Retinal pigment epithelial cell (primary cell): ENCODE measurements around the gene STON2.

Source experiments
- DNase-seq: peaks from one replicate; pipeline ENCODE4 v3.0.0-alpha.2; 2010; ENCODE audit warnings: low read depth
- H3K4me3 ChIP-seq: 2 replicates; pipeline ENCODE4 v1.5.1; 2011; ENCODE audit warnings: mild to moderate bottlenecking, low read length, control low read depth, moderate library complexity
- CTCF ChIP-seq: conservative IDR thresholded peaks from 2 replicates; pipeline ENCODE4 v1.5.1; 2011; ENCODE audit warnings: low read depth, low read length, control low read depth, inconsistent platforms

The STON2 gene

GRCh38 chr14:81313200-81313599 lies 86.9 kb downstream of the STON2 start:
- no peak for TF ChIP-seq CTCF
- no peak for DNase-seq
- H3K4me3 ChIP-seq: no peak overlapping the region

- no peak overlapping the region for H3K4me3 ChIP-seq
- DNase-seq: no peak
- no peak for TF ChIP-seq CTCF
These were observed 87.7 kb downstream of the STON2 start for GRCh38 chr14:81312289-81312876.

GRCh38 chr14:81311778-81312177 lies 88.3 kb downstream of the STON2 start:
- DNase-seq: no peak
- no peak overlapping the region for H3K4me3 ChIP-seq
- no peak for TF ChIP-seq CTCF

- no peak for TF ChIP-seq CTCF
- DNase-seq: no peak
- H3K4me3 ChIP-seq: no peak overlapping the region
These were observed 89.0 kb downstream of the STON2 start for GRCh38 chr14:81311141-81311540.

GRCh38 chr14:81310606-81311005 lies 89.5 kb downstream of the STON2 start:
- no peak overlapping the region for H3K4me3 ChIP-seq
- TF ChIP-seq CTCF: no peak
- DNase-seq: no peak

GRCh38 chr14:81309511-81309910 lies 90.6 kb downstream of the STON2 start:
- no peak overlapping the region for H3K4me3 ChIP-seq
- no peak for TF ChIP-seq CTCF
- no peak for DNase-seq

GRCh38 chr14:81305743-81306142 lies 94.4 kb downstream of the STON2 start:
- no peak for DNase-seq
- H3K4me3 ChIP-seq: no peak overlapping the region

More at GRCh38 chr14:81305743-81306142, 94.4 kb downstream of the STON2 start:
- no peak for TF ChIP-seq CTCF
